ENCODE data around the gene FSIP1. TPM values are rescaled to one million over a fixed set of nuclear protein-coding genes. Genes with fewer than 3 reads are reported as not detected.

The FSIP1 gene
- total and polyA plus RNA-seq, 9 of the 15 experiments (the other 6 are each of a cell fraction or from before 2014, with no cell fraction given) = 0.07 to 0.51 (median 0.29) TPM

- no peak overlapping the region for H3K4me3 ChIP-seq
- no peaks in the 10 kb centered on the region for H3K4me1 ChIP-seq (replicated peaks in 1 of 2; ENCODE audit: control insufficient read depth in 2 of 2, insufficient read depth in 2 of 2, low read length in 2 of 2)
- CTCF ChIA-PET (ENCODE audit: low intra/inter-chr PET ratio) = no interaction called here
- in situ Hi-C loops (cut with MboI) (no loop called here), intact Hi-C loops (cut with micrococcal nuclease) (no loop called here)
- H2AFZ ChIP-seq (ENCODE audit: low read depth, low read length) = no peak overlapping the region
- H3K9ac ChIP-seq (ENCODE audit: insufficient read depth in 1 of 2, low read depth in 2 of 2, low read length in 2 of 2) = no peak overlapping the region
- peaks cover 9 to 12% of the 10 kb centered on the region in 2 experiments; a peak in 3 of 5 replicates for H3K27me3 ChIP-seq (ENCODE audit: control insufficient read depth in 2 of 2, insufficient read depth in 2 of 2, low read length in 2 of 2)
- FAIRE-seq (no peak), ATAC-seq (no peak), DNase-seq (ENCODE audit: extremely low read depth in 1 of 4, low spot score in 3 of 4) (no peak)
- no peak overlapping the region for H3K4me2 ChIP-seq (ENCODE audit: insufficient read depth, low read length)
- no peaks in the 10 kb centered on the region for H3K79me2 ChIP-seq (ENCODE audit: control insufficient read depth, insufficient read depth, low read length)
- H3K9me1 ChIP-seq (ENCODE audit: control insufficient read depth, insufficient read depth, low read length) = no peaks in the 10 kb centered on the region
- POLR2A ChIA-PET = interaction anchor here (0.6 kb wide), 1 partner anchor 1861 kb away, joined by 3 read pairs; no protein-coding TSS in a partner anchor
- no peaks in the 10 kb centered on the region for H3K36me3 ChIP-seq (ENCODE audit: control insufficient read depth, insufficient read depth, low read length)
- BruUV-seq (replicated peaks) = no TSS peak
- H3K9me3 ChIP-seq (replicated peaks; ENCODE audit: control insufficient read depth, insufficient read depth, low read depth, low read length) = no peaks in the 10 kb centered on the region
- no peaks in the 10 kb centered on the region for H4K20me1 ChIP-seq (replicated peaks; ENCODE audit: control insufficient read depth, insufficient read depth, low read length)
- 0% methylated on average over 2 of the region's 2 CpGs for WGBS (ENCODE audit: insufficient coverage, low coverage, missing lambda C conversion rate)
- no peak overlapping the region for H3K27ac ChIP-seq (ENCODE audit: extremely low read depth, low read depth, low read length)
- TF ChIP-seq ATF6 (CRISPR knock-in tag; IDR thresholded peaks at IDR 0.05) (no peak), CTCFL (IDR thresholded peaks at IDR 0.05; ENCODE audit: borderline replicate concordance, insufficient read depth, low read depth, low read length, poor library complexity, severe bottlenecking) (no peak), HEY1 (CRISPR knock-in tag; IDR thresholded peaks at IDR 0.05; ENCODE audit: borderline replicate concordance) (no peak), ZBTB1 (CRISPR knock-in tag; IDR thresholded peaks at IDR 0.05; ENCODE audit: borderline replicate concordance, low read depth) (no peak), PHF20 (IDR thresholded peaks at IDR 0.05; ENCODE audit: partially characterized antibody) (no peak), ZNF511 (CRISPR knock-in tag; IDR thresholded peaks at IDR 0.05) (no peak), ATF2 (CRISPR knock-in tag; IDR thresholded peaks at IDR 0.05) (no peak), ZNF57 (CRISPR knock-in tag; IDR thresholded peaks at IDR 0.05) (no peak), CHD2 (IDR thresholded peaks at IDR 0.05; ENCODE audit: low read depth, low read length) (no peak), ARHGAP35 (IDR thresholded peaks at IDR 0.05; ENCODE audit: partially characterized antibody) (no peak), SP2 (IDR thresholded peaks at IDR 0.05; ENCODE audit: extremely low read depth, low read depth, low read length, poor library complexity, severe bottlenecking) (no peak), HNRNPL (IDR thresholded peaks at IDR 0.05; ENCODE audit: low read depth, low read length) (no peak), CTBP1 (IDR thresholded peaks at IDR 0.05; ENCODE audit: borderline replicate concordance) (no peak)
Observed at GRCh38 chr15:39826975-39827374, 44.3 kb upstream of the FSIP1 start.

All from K562 (cell line).